ENCODE measurements around the gene KRABD2.

Gene KRABD2

GRCh38 chr17:8368193-8368592 lies 8.3 kb downstream of the KRABD2 start:
- Histone ChIP-seq H3K4me3 (no peak overlapping the region), H3K27ac (no peak overlapping the region), H3K4me1 (no peaks in the 10 kb centered on the region), H3K9me3 (no peaks in the 10 kb centered on the region), H3K36me3 (peaks cover 7 to 33% (median 21%) of the 10 kb centered on the region in 3 donors), H3K27me3 (no peaks in the 10 kb centered on the region)
- intact Hi-C loops (cut with DNase I; ENCODE audit: low total_unique reads), result no loop called here
- TF ChIP-seq CTCF (IDR thresholded peaks at IDR 0.05), result no peak
- DNase-seq, result no peak

GRCh38 chr17:8366231-8366630 lies 10.3 kb downstream of the KRABD2 start:
- Histone ChIP-seq H3K36me3 (peaks cover 7 to 33% (median 21%) of the 10 kb centered on the region in 3 donors), H3K4me3 (no peak overlapping the region), H3K27ac (no peak overlapping the region), H3K4me1 (no peaks in the 10 kb centered on the region), H3K9me3 (no peaks in the 10 kb centered on the region), H3K27me3 (no peaks in the 10 kb centered on the region)
- TF ChIP-seq CTCF (IDR thresholded peaks at IDR 0.05), result no peak
- no peak for DNase-seq
- intact Hi-C loops (cut with DNase I; ENCODE audit: low total_unique reads), result no loop called here

GRCh38 chr17:8365143-8365542 lies 11.4 kb downstream of the KRABD2 start:
- H3K4me1 ChIP-seq, result no peaks in the 10 kb centered on the region
- no peak for TF ChIP-seq CTCF (IDR thresholded peaks at IDR 0.05)
- peaks cover 7 to 31% (median 21%) of the 10 kb centered on the region in 3 donors for H3K36me3 ChIP-seq
- H3K27ac ChIP-seq, result no peak overlapping the region
- intact Hi-C loops (cut with DNase I; ENCODE audit: low total_unique reads), result no loop called here
- H3K9me3 ChIP-seq, result no peaks in the 10 kb centered on the region
- H3K4me3 ChIP-seq, result no peak overlapping the region
- no peaks in the 10 kb centered on the region for H3K27me3 ChIP-seq
- DNase-seq, result no peak

- H3K36me3 ChIP-seq, result peaks cover 0 to 8% (median 0%) of the 10 kb centered on the region in 3 donors
- no peak overlapping the region for H3K27ac ChIP-seq
- DNase-seq, result no peak
Observed at GRCh38 chr17:8362651-8363332, 13.7 kb downstream of the KRABD2 start.

GRCh38 chr17:8360751-8361150 lies 15.8 kb downstream of the KRABD2 start:
- no peaks in the 10 kb centered on the region for H3K4me1 ChIP-seq
- H3K27me3 ChIP-seq, result no peaks in the 10 kb centered on the region
- H3K36me3 ChIP-seq, result peaks cover 0 to 8% (median 0%) of the 10 kb centered on the region in 3 donors
- H3K9me3 ChIP-seq, result no peaks in the 10 kb centered on the region
- intact Hi-C loops (cut with DNase I; ENCODE audit: low total_unique reads), result no loop called here
- no peak for DNase-seq
- H3K4me3 ChIP-seq, result no peak overlapping the region
- TF ChIP-seq CTCF (IDR thresholded peaks at IDR 0.05), result no peak
- no peak overlapping the region for H3K27ac ChIP-seq

More at GRCh38 chr17:8362651-8363332, 13.7 kb downstream of the KRABD2 start:
- TF ChIP-seq CTCF (IDR thresholded peaks at IDR 0.05), result no peak
- intact Hi-C loops (cut with DNase I; ENCODE audit: low total_unique reads), result no loop called here
- H3K9me3 ChIP-seq, result no peaks in the 10 kb centered on the region
- no peaks in the 10 kb centered on the region for H3K27me3 ChIP-seq
- no peak overlapping the region for H3K4me3 ChIP-seq
- no peaks in the 10 kb centered on the region for H3K4me1 ChIP-seq
